ENCODE measurements around the gene MYO6. TPM values are rescaled to one million over a fixed set of nuclear protein-coding genes. Genes with fewer than 3 reads are reported as not detected.
"Not testable (repeated sequence)": the region's sequence is repeated elsewhere in the genome, so short reads cannot be mapped to it uniquely, and the experiment has no call there.

The MYO6 gene
- total RNA-seq, 1 experiment from 2014 or later = 4.1 TPM

- no peak for DNase-seq
- no peaks in the 10 kb centered on the region for H3K9me3 ChIP-seq
Observed at GRCh38 chr6:75896526-75896925, 147.5 kb downstream of the MYO6 start.

GRCh38 chr6:75900216-75900615 lies 151.2 kb downstream of the MYO6 start:
- not testable (repeated sequence) for H3K27me3 ChIP-seq, H3K9me3 ChIP-seq, DNase-seq

More at GRCh38 chr6:75896526-75896925, 147.5 kb downstream of the MYO6 start:
- Histone ChIP-seq H3K4me3 (no peak overlapping the region), H3K36me3 (no peaks in the 10 kb centered on the region), H3K27me3 (no peaks in the 10 kb centered on the region)

GRCh38 chr6:75905129-75905528 lies 156.1 kb downstream of the MYO6 start:
- H3K27me3 ChIP-seq, H3K9me3 ChIP-seq, DNase-seq, H3K4me3 ChIP-seq, H3K36me3 ChIP-seq: not testable (repeated sequence)

More at GRCh38 chr6:75900216-75900615, 151.2 kb downstream of the MYO6 start:
- H3K36me3 ChIP-seq, H3K4me3 ChIP-seq: not testable (repeated sequence)

- H3K9me3 ChIP-seq = no peaks in the 10 kb centered on the region
- no peak for DNase-seq
- no peaks in the 10 kb centered on the region for H3K36me3 ChIP-seq
- H3K27me3 ChIP-seq = no peaks in the 10 kb centered on the region
- no peak overlapping the region for H3K4me3 ChIP-seq
Observed at GRCh38 chr6:75906871-75907270, 157.8 kb downstream of the MYO6 start.

- H3K36me3 ChIP-seq = no peaks in the 10 kb centered on the region
- H3K4me3 ChIP-seq = no peak overlapping the region
- DNase-seq = no peak
- H3K9me3 ChIP-seq = no peaks in the 10 kb centered on the region
- no peaks in the 10 kb centered on the region for H3K27me3 ChIP-seq
Observed at GRCh38 chr6:75907444-75907843, 158.4 kb downstream of the MYO6 start.

- H3K9me3 ChIP-seq = no peaks in the 10 kb centered on the region
- DNase-seq = no peak
- H3K36me3 ChIP-seq = no peaks in the 10 kb centered on the region
- H3K27me3 ChIP-seq = no peaks in the 10 kb centered on the region
- no peak overlapping the region for H3K4me3 ChIP-seq
Observed at GRCh38 chr6:75913040-75913439, 164.0 kb downstream of the MYO6 start.

GRCh38 chr6:75922226-75922625 lies 173.2 kb downstream of the MYO6 start:
- no peak for DNase-seq
- no peaks in the 10 kb centered on the region for H3K36me3 ChIP-seq
- no peak overlapping the region for H3K4me3 ChIP-seq
- no peaks in the 10 kb centered on the region for H3K9me3 ChIP-seq
- no peaks in the 10 kb centered on the region for H3K27me3 ChIP-seq

- DNase-seq = no peak
- H3K27me3 ChIP-seq = no peaks in the 10 kb centered on the region
- no peak overlapping the region for H3K4me3 ChIP-seq
- no peaks in the 10 kb centered on the region for H3K9me3 ChIP-seq
- no peaks in the 10 kb centered on the region for H3K36me3 ChIP-seq
Observed at GRCh38 chr6:75926293-75927168, 177.5 kb downstream of the MYO6 start.

GRCh38 chr6:75931011-75931680 lies 182.1 kb downstream of the MYO6 start:
- Histone ChIP-seq H3K36me3 (no peaks in the 10 kb centered on the region), H3K4me3 (no peak overlapping the region), H3K27me3 (no peaks in the 10 kb centered on the region), H3K9me3 (no peaks in the 10 kb centered on the region)
- DNase-seq = no peak

- no peaks in the 10 kb centered on the region for H3K27me3 ChIP-seq
- H3K4me3 ChIP-seq = no peak overlapping the region
- DNase-seq = no peak
- H3K36me3 ChIP-seq = no peaks in the 10 kb centered on the region
- no peaks in the 10 kb centered on the region for H3K9me3 ChIP-seq
Observed at GRCh38 chr6:75932067-75932466, 183.0 kb downstream of the MYO6 start.

- no peaks in the 10 kb centered on the region for H3K27me3 ChIP-seq
Observed at GRCh38 chr6:75933387-75933975, 184.4 kb downstream of the MYO6 start.

GRCh38 chr6:75934643-75935472 lies 185.8 kb downstream of the MYO6 start:
- peak; percentile 46 for DNase-seq
- H3K9me3 ChIP-seq = no peaks in the 10 kb centered on the region
- H3K27me3 ChIP-seq = no peaks in the 10 kb centered on the region
- peak overlapping the region; percentile 42 for H3K4me3 ChIP-seq
- no peaks in the 10 kb centered on the region for H3K36me3 ChIP-seq

More at GRCh38 chr6:75933387-75933975, 184.4 kb downstream of the MYO6 start:
- H3K9me3 ChIP-seq = no peaks in the 10 kb centered on the region
- no peak overlapping the region for H3K4me3 ChIP-seq
- no peak for DNase-seq
- H3K36me3 ChIP-seq = no peaks in the 10 kb centered on the region

- Histone ChIP-seq H3K36me3 (no peaks in the 10 kb centered on the region), H3K27me3 (no peaks in the 10 kb centered on the region), H3K4me3 (peak overlapping the region; percentile 42), H3K9me3 (no peaks in the 10 kb centered on the region)
- DNase-seq = no peak
Observed at GRCh38 chr6:75935473-75935793, 186.4 kb downstream of the MYO6 start.

- Histone ChIP-seq H3K36me3 (no peaks in the 10 kb centered on the region), H3K27me3 (no peaks in the 10 kb centered on the region), H3K4me3 (no peak overlapping the region), H3K9me3 (no peaks in the 10 kb centered on the region)
- no peak for DNase-seq
Observed at GRCh38 chr6:75936682-75937081, 187.6 kb downstream of the MYO6 start.

GRCh38 chr6:75937846-75938245 lies 188.8 kb downstream of the MYO6 start:
- no peaks in the 10 kb centered on the region for H3K27me3 ChIP-seq
- no peaks in the 10 kb centered on the region for H3K36me3 ChIP-seq
- no peak overlapping the region for H3K4me3 ChIP-seq
- DNase-seq = no peak
- H3K9me3 ChIP-seq = no peaks in the 10 kb centered on the region

GRCh38 chr6:75940564-75940963 lies 191.5 kb downstream of the MYO6 start:
- Histone ChIP-seq H3K9me3 (no peaks in the 10 kb centered on the region), H3K27me3 (no peaks in the 10 kb centered on the region), H3K36me3 (no peaks in the 10 kb centered on the region), H3K4me3 (no peak overlapping the region)
- DNase-seq = no peak

GRCh38 chr6:75941509-75941908 lies 192.5 kb downstream of the MYO6 start:
- H3K9me3 ChIP-seq = no peaks in the 10 kb centered on the region
- no peak for DNase-seq
- no peak overlapping the region for H3K4me3 ChIP-seq
- no peaks in the 10 kb centered on the region for H3K36me3 ChIP-seq
- H3K27me3 ChIP-seq = no peaks in the 10 kb centered on the region
